NB4 (cell line): ENCODE data around the gene CTRB2.

Experiments used
- CTCF ChIP-seq: IDR thresholded peaks from one replicate; pipeline ENCODE4 v1.5.1; 2012; ENCODE audit warnings: low read depth, low read length
- POLR2A ChIP-seq: IDR thresholded peaks from 2 replicates; pipeline ENCODE4 v1.6.1; 2011; ENCODE audit warnings: mild to moderate bottlenecking; ENCODE audit not compliant: insufficient read length; ENCODE audit errors: extremely low read depth

- TF ChIP-seq POLR2A (no peak), CTCF (no peak)
Observed at GRCh38 chr16:75209944-75210343, 3.0 kb upstream of the CTRB2 start.
